Mesothelial cell of epicardium (in vitro differentiated cells): ENCODE data around the gene TSFM. TPM values are rescaled to one million over a fixed set of nuclear protein-coding genes. Genes with fewer than 3 reads are reported as not detected.

Experiments used
- DNase-seq, 2 experiments: peaks; one replicate each; pipeline ENCODE4 v3.0.0; 2021; ENCODE audit warnings: low spot score in 2 of 2; ENCODE audit not compliant: unreplicated experiment in 2 of 2
- H3K27ac Mint-ChIP-seq: 2 replicates; pipeline ENCODE4 v1.8.0; 2021; ENCODE audit warnings: mixed read lengths
- H3K27me3 Mint-ChIP-seq: 2 replicates; pipeline ENCODE4 v1.8.0; 2021; ENCODE audit warnings: low read depth, mixed read lengths
- H3K36me3 Mint-ChIP-seq: 2 replicates; pipeline ENCODE4 v1.8.0; 2021; ENCODE audit warnings: mixed read lengths
- H3K4me1 Mint-ChIP-seq: 2 replicates; pipeline ENCODE4 v1.8.0; 2021; ENCODE audit warnings: mixed read lengths
- H3K4me3 Mint-ChIP-seq: 2 replicates; pipeline ENCODE4 v1.8.0; 2021; ENCODE audit warnings: mild to moderate bottlenecking, moderate library complexity, mixed read lengths
- H3K9me3 Mint-ChIP-seq: 2 replicates; pipeline ENCODE4 v1.8.0; 2021; ENCODE audit warnings: mixed read lengths
- CTCF ChIP-seq: fragments of 200-600 bp; sonication (generic); IDR thresholded peaks from one replicate; pipeline ENCODE4 v1.5.0; 2021; ENCODE audit warnings: antibody characterized with exemption; ENCODE audit not compliant: unreplicated experiment
- total RNA-seq: library from RNA; stranded (reverse); gene quantifications from 3 replicates; pipeline ENCODE4 v1.2.1, GENCODE V29; 2021

TSFM gene
- total RNA-seq, 1 donor from 2014 or later: 23.4 TPM

- H3K4me3 Mint-ChIP-seq: no peak overlapping the region
- no peaks in the 10 kb centered on the region for H3K9me3 Mint-ChIP-seq
- no peak overlapping the region for H3K27ac Mint-ChIP-seq
- DNase-seq: no peak
- H3K36me3 Mint-ChIP-seq: peaks cover 48% of the 10 kb centered on the region
- TF ChIP-seq CTCF: no peak
- H3K27me3 Mint-ChIP-seq: no peaks in the 10 kb centered on the region
- no peaks in the 10 kb centered on the region for H3K4me1 Mint-ChIP-seq
Observed at GRCh38 chr12:57822392-57823130, 40.0 kb downstream of the TSFM start.

- H3K36me3 Mint-ChIP-seq: peaks cover 47% of the 10 kb centered on the region
- H3K27ac Mint-ChIP-seq: no peak overlapping the region
- no peak for TF ChIP-seq CTCF
Observed at GRCh38 chr12:57823131-57823907, 40.7 kb downstream of the TSFM start.

GRCh38 chr12:57823908-57824640 is 41.5 kb downstream of the TSFM start:
- Mint-ChIP-seq H3K27ac (no peak overlapping the region), H3K27me3 (no peaks in the 10 kb centered on the region), H3K4me3 (no peak overlapping the region), H3K36me3 (peaks cover 42% of the 10 kb centered on the region), H3K9me3 (no peaks in the 10 kb centered on the region), H3K4me1 (no peaks in the 10 kb centered on the region)
- TF ChIP-seq CTCF: no peak
- DNase-seq: no peak

More at GRCh38 chr12:57823131-57823907, 40.7 kb downstream of the TSFM start:
- Mint-ChIP-seq H3K9me3 (no peaks in the 10 kb centered on the region), H3K27me3 (no peaks in the 10 kb centered on the region), H3K4me1 (no peaks in the 10 kb centered on the region), H3K4me3 (no peak overlapping the region)
- no peak for DNase-seq

- no peak overlapping the region for H3K27ac Mint-ChIP-seq
- H3K36me3 Mint-ChIP-seq: peaks cover 41% of the 10 kb centered on the region
Observed at GRCh38 chr12:57825451-57825850, 42.9 kb downstream of the TSFM start.

More at GRCh38 chr12:57825451-57825850, 42.9 kb downstream of the TSFM start:
- Mint-ChIP-seq H3K9me3 (no peaks in the 10 kb centered on the region), H3K4me3 (no peak overlapping the region), H3K4me1 (peaks cover 7% of the 10 kb centered on the region), H3K27me3 (no peaks in the 10 kb centered on the region)
- TF ChIP-seq CTCF: no peak
- DNase-seq: no peak
